ENCODE results near the gene LRRC10.

The LRRC10 gene

DNA sequence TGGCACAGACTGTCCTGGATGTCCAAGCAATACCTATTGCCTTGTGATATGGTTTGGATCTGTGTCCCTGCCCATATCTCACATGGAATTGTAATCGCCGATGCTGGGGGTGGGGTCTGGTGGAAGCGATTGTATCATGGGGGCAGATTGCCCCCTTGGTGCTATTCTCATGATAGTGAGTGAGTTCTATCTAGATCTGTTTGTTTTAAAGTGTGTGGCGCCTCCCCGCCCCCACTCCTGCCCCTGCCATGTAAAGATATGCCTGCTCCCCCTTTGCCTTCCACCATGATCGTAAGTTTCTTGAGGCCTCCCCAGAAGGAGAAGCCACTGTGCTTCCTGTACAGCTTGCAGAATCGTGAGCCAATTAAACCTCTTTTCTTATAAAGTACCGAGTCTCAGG, 16.8 kb upstream of the LRRC10 start:
- Histone ChIP-seq H3K9me3 (no peaks in the 10 kb centered on the region), H3K4me3 (ENCODE audit: low read depth in 1 of 2, low read length in 1 of 2) (no peak overlapping the region), H3K36me3 (no peaks in the 10 kb centered on the region), H3K27me3 (no peaks in the 10 kb centered on the region), H3K27ac (no peak overlapping the region), H3K4me1 (ENCODE audit: control insufficient read depth in 1 of 2, insufficient read depth in 1 of 2, low read depth in 1 of 2, low read length in 1 of 2) (no peaks in the 10 kb centered on the region)
- TF ChIP-seq, protein P1, sequence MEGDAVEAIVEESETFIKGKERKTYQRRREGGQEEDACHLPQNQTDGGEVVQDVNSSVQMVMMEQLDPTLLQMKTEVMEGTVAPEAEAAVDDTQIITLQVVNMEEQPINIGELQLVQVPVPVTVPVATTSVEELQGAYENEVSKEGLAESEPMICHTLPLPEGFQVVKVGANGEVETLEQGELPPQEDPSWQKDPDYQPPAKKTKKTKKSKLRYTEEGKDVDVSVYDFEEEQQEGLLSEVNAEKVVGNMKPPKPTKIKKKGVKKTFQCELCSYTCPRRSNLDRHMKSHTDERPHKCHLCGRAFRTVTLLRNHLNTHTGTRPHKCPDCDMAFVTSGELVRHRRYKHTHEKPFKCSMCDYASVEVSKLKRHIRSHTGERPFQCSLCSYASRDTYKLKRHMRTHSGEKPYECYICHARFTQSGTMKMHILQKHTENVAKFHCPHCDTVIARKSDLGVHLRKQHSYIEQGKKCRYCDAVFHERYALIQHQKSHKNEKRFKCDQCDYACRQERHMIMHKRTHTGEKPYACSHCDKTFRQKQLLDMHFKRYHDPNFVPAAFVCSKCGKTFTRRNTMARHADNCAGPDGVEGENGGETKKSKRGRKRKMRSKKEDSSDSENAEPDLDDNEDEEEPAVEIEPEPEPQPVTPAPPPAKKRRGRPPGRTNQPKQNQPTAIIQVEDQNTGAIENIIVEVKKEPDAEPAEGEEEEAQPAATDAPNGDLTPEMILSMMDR (IDR thresholded peaks at IDR 0.05), result no peak

DNA sequence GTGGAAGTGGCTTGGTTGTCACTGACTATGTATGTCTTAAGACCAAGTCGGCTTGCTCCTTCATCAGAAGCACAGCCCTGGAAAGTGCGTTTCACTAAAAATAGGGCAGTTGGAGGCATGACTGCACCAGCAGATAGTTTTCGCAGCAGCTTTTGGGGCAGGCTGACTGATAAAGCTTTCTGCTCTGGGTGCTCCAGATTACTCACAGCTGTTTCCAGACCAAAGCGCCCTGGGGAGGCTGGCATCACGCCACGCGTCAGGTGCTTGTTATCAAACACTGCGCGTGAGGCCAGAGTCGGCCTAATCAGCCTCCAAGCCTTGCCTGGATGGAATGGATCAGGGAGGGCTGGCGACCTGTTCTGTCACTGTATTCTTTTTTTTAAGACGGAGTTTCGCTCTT, 13.3 kb upstream of the LRRC10 start:
- Histone ChIP-seq H3K4me3 (ENCODE audit: low read depth in 1 of 2, low read length in 1 of 2) (no peak overlapping the region), H3K4me1 (ENCODE audit: control insufficient read depth in 1 of 2, insufficient read depth in 1 of 2, low read depth in 1 of 2, low read length in 1 of 2) (no peaks in the 10 kb centered on the region), H3K27me3 (no peaks in the 10 kb centered on the region), H3K27ac (no peak overlapping the region), H3K9me3 (no peaks in the 10 kb centered on the region), H3K36me3 (no peaks in the 10 kb centered on the region)
- TF ChIP-seq, protein P1 (IDR thresholded peaks at IDR 0.05), result no peak

DNA sequence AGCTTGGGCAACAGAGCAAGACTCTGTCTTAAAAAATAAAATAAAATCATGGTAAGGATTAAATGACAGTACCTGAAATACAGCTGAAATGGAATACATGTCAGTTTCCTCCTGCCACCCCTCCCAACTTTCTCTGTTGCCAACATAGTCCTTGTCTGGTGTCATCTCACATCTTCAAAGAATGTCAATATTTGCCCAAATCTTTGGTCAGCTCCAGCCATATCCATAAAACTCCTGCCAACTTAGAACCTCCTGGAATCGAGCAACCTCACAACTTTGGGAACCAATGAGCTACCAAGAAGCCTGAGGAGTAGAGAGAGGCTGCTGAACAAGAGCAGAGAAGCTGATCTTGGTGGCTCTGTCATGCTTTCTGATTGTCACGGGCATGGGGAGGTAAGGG, 10.8 kb upstream of the LRRC10 start:
- no peak overlapping the region for H3K27ac ChIP-seq
- TF ChIP-seq, protein P1 (IDR thresholded peaks at IDR 0.05), result no peak
- H3K4me3 ChIP-seq (ENCODE audit: low read depth in 1 of 2, low read length in 1 of 2), result no peak overlapping the region
- no peaks in the 10 kb centered on the region for H3K9me3 ChIP-seq
- H3K4me1 ChIP-seq (ENCODE audit: control insufficient read depth in 1 of 2, insufficient read depth in 1 of 2, low read depth in 1 of 2, low read length in 1 of 2), result no peaks in the 10 kb centered on the region
- no peaks in the 10 kb centered on the region for H3K27me3 ChIP-seq
- no peaks in the 10 kb centered on the region for H3K36me3 ChIP-seq

DNA sequence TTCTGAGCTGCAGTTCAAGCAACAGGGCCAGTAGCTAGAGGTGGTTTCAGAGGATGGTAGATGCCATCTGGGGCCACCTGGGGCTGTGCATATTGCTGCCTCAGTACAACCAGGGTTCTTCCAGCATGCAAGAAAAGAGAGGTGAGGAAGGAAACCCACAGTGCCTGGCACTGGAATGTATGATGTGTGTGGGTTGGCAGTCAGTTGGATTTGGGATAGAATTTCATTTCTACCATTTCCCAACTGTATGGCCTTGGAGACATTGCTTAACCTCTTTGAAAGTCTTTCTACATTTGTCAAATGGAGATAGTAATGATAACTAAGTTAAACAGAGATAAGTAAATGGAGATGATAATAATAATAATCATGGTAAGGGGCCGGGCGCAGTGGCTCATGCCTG, 10.2 kb upstream of the LRRC10 start:
- H3K4me3 ChIP-seq (ENCODE audit: low read depth in 1 of 2, low read length in 1 of 2), result no peak overlapping the region
- H3K4me1 ChIP-seq (ENCODE audit: control insufficient read depth in 1 of 2, insufficient read depth in 1 of 2, low read depth in 1 of 2, low read length in 1 of 2), result no peaks in the 10 kb centered on the region
- no peaks in the 10 kb centered on the region for H3K9me3 ChIP-seq
- no peak overlapping the region for H3K27ac ChIP-seq
- no peaks in the 10 kb centered on the region for H3K36me3 ChIP-seq
- H3K27me3 ChIP-seq, result no peaks in the 10 kb centered on the region
- TF ChIP-seq, protein P1 (IDR thresholded peaks at IDR 0.05), result no peak

DNA sequence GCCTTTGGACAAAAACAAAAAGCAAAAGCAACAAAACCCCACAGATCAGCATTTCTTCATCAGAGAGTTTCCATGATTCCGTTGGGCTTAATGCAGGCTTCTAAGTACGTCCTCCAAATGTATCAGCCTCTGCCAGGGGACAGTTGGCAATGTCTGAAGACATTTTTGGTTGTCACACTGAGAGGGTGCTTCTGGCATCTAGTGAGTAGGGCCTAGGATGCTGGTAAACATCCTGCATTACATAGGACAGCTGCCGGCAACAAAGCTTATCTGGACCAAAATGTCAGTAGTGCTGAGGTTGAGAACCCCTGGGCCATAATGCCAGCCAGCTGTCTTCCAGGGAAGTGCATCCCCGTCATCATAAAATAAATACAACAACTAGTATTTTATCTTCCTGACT, 9.4 kb upstream of the LRRC10 start:
- Histone ChIP-seq H3K27ac (no peak overlapping the region), H3K4me3 (ENCODE audit: low read depth in 1 of 2, low read length in 1 of 2) (no peak overlapping the region), H3K27me3 (no peaks in the 10 kb centered on the region), H3K9me3 (no peaks in the 10 kb centered on the region), H3K4me1 (ENCODE audit: control insufficient read depth in 1 of 2, insufficient read depth in 1 of 2, low read depth in 1 of 2, low read length in 1 of 2) (no peaks in the 10 kb centered on the region), H3K36me3 (no peaks in the 10 kb centered on the region)
- TF ChIP-seq, protein P1 (IDR thresholded peaks at IDR 0.05), result no peak

DNA sequence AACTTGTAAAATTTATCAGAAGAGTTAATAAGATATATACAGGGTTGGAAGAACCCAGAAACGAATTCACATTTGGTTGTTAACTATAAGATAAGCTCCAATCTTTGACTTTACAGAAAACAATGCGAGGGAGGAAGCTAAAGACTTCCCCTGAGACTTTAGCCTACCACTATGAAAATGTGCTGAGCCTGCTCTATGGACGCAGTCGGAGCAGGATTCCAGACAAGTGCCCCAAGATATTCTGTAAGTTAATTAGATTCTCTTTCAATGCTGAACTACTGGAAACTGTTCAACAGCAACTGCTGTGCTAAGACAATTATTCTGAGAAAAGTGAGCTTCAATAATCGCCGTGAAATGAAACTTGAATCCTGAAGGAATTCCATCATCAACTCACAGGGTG, 8.3 kb upstream of the LRRC10 start:
- Histone ChIP-seq H3K36me3 (no peaks in the 10 kb centered on the region), H3K4me3 (ENCODE audit: low read depth in 1 of 2, low read length in 1 of 2) (no peak overlapping the region), H3K9me3 (no peaks in the 10 kb centered on the region), H3K4me1 (ENCODE audit: control insufficient read depth in 1 of 2, insufficient read depth in 1 of 2, low read depth in 1 of 2, low read length in 1 of 2) (no peaks in the 10 kb centered on the region), H3K27me3 (no peaks in the 10 kb centered on the region), H3K27ac (no peak overlapping the region)
- TF ChIP-seq, protein P1 (IDR thresholded peaks at IDR 0.05), result no peak

Data from neutrophil (primary cell).